ENCODE measurements around the gene CELA2A.

The CELA2A gene

DNA sequence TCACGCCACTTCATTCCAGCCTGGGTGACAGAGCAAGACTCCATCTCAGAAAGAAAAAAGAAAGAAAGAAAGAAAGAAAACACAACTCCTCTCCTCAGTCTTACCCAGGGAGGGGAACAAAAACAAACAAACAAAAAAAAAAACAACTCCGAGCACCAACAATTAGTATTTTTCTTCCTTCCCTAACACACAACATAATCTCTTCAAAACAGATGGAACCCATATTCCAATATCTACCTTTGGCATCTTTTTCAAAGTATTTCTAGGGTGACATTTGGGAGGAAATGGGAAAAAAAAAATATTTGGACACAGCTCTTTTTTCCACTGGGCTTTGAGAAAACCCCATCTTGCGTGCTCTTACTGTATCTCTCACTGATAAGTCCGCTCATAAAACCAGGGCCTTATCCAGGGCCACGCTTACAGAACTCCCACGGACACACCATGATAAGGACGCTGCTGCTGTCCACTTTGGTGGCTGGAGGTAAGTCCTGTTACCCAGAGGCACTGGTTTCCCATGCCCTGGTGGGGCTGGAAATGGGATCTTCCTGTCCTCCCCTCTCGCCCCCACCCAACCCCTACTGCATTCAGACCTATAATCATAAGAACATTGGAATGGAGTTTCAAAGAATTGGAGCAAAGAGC lies at the start of gene CELA2A:
CELA2A (plus strand) TSS at position 420 of the 642 bp plus-strand sequence; CDS start at position 442, 22 bp downstream.
- no peaks in the 10 kb centered on the region for H3K9me3 ChIP-seq (ENCODE audit: control insufficient read depth, insufficient read depth, low read length)
- H3K36me3 ChIP-seq (ENCODE audit: insufficient read depth, low read length) = no peaks in the 10 kb centered on the region
- H3K4me1 ChIP-seq (ENCODE audit: insufficient read depth, low read length) = no peaks in the 10 kb centered on the region
- H3K9ac ChIP-seq (ENCODE audit: low read depth, low read length) = no peak within 1 kb of the TSS

DNA sequence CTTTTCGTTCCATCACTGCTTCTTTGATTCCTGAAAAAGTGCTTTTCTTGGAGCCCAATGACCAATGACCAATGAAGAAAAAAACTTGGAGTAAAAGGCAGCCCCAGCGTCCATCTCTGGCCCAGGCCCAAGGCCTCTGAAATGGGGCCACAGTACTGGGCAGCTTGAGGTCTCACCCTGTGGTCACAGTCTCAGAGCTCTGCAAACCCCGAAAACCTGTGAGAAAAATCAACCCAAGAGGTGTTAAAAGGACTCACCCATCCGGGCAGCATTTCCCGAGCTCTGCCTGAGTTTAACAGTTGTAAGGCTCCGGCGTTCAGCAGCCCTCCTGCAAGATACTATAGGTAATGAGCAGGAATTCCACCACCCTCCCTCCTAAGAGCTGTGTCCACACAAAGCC lies 49.0 kb upstream of the CELA2A start:
- H3K4me1 ChIP-seq (ENCODE audit: insufficient read depth, low read length) = peaks cover 14% of the 10 kb centered on the region; the same call in 1 of the 2 replicates
- no peaks in the 10 kb centered on the region for H3K9me3 ChIP-seq (ENCODE audit: control insufficient read depth, insufficient read depth, low read length)
- no peaks in the 10 kb centered on the region for H3K36me3 ChIP-seq (ENCODE audit: insufficient read depth, low read length)
- H3K9ac ChIP-seq (ENCODE audit: low read depth, low read length) = no peak overlapping the region

DNA sequence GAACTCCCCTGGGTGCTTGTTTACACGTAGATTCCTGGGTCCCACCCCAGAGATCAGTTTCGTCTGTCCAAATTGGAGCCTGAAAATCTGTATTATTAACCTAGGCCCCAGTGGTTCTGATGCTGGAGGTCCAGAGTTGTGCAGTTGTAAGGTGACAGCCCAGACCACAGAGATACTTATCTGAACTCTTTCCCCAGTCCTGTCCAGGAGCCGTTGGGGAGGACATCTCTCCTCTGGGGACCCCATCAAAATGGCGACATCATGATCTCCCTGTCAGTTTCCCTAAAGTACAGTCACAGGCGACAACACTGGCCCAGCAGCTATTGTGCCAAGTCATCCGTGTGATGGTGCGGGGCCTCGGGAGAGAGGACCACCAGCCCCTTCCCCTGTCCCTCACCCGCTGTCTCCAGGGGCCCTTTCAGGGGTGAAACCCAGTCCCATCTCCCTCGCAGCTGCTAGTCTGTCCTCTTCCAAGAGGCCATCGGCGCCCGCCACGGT lies 47.6 kb upstream of the CELA2A start:
- Histone ChIP-seq H3K4me1 (ENCODE audit: insufficient read depth, low read length) (peaks cover 16% of the 10 kb centered on the region; the same call in 1 of the 2 replicates), H3K36me3 (ENCODE audit: insufficient read depth, low read length) (no peaks in the 10 kb centered on the region), H3K9ac (ENCODE audit: low read depth, low read length) (peak overlapping the region; percentile 52; the same call in 1 of the 2 replicates), H3K9me3 (ENCODE audit: control insufficient read depth, insufficient read depth, low read length) (no peaks in the 10 kb centered on the region)

DNA sequence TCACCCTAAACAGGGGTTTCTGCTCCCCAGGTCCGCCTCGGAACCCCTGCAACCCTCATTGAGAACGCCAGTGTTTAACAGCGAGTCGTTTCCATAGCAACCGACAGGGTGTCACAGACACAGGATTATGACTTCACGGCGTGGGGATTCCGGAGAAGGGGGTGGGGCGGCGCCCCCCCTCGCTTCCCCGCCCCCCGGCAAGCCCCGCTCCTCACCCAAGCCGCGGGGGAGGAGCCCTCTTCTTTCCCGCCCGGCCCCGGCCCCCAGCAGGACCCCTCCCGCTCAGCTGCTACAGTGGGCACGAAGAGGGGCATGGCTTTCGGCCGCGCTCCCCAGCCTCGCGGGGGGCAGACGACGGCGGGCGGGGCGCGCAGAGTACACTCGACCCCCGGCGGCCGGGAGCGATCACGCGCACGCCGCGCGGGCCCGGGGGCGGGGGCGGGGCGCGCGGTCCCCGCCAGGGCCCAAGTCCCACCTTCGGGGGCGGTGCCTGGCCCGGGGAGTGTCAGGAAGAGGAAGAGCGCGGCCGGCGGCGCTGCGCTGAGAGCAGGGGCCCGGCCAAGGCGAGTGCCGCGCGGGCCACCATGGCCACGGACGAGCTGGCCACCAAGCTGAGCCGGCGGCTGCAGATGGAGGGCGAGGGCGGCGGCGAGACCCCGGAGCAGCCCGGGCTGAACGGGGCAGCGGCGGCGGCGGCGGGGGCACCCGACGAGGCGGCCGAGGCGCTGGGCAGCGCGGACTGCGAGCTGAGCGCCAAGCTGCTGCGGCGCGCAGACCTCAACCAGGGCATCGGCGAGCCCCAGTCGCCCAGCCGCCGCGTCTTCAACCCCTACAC lies 46.9 kb upstream of the CELA2A start, which contains the start of gene EFHD2:
EFHD2 (plus strand) TSS at position 501 of the 835 bp plus-strand sequence; CDS start at position 585, 84 bp downstream.
- peak within 1 kb of the TSS; percentile 52; the same call in 1 of the 2 replicates for H3K9ac ChIP-seq (ENCODE audit: low read depth, low read length)
- no peaks in the 10 kb centered on the region for H3K36me3 ChIP-seq (ENCODE audit: insufficient read depth, low read length)
- peaks cover 17% of the 10 kb centered on the region; the same call in 1 of the 2 replicates for H3K4me1 ChIP-seq (ENCODE audit: insufficient read depth, low read length)
- H3K9me3 ChIP-seq (ENCODE audit: control insufficient read depth, insufficient read depth, low read length) = no peaks in the 10 kb centered on the region

DNA sequence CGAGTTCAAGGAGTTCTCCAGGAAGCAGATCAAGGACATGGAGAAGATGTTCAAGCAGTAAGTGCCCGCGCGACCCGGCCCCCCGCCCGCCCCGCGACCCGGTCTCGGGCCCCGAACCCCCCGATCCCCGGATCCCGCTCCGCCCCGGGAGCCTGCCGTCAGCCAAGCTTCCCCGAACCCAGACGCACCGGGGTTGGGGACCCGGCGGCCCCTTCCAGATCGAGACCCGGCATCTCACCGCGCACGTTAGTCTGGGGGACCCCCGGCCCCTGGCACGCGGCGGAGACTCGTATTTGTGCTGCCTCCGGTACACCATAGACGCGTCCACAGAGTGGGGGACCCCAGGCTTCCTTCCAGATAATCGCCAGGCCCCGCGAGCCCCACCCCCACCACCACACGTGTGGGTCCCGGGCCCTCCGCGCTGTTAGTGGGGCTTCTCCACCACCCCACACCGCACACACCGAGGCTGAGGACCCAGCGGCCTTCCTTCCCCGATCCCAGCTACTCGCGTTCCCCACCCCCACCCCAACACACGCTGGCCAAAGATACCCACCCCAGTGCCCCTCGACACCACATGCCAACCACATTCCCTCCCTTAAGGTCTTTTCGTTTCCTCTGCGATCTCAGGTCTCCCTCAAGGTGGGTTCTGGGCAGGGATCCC lies 46.2 kb upstream of the CELA2A start:
- H3K9ac ChIP-seq (ENCODE audit: low read depth, low read length) = peak overlapping the region; percentile 52; the same call in 1 of the 2 replicates

DNA sequence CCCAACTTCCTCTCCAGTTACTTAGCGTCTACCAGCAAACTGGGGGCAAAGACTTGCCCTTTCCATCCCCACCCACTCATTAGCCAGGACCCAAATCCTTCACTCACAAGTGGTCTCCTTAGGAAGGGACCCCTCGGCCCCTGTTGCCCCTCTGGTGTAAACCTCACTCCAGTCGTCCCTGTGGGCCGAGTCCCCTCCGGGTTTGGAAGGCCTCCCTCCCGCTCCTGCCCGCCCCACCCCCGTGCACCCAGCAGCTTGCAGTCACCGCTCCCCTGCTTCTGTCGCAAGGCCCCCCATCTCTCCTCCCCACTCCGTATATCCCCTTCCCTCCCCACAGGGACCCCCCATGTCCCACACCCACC lies 45.7 kb upstream of the CELA2A start:
- Histone ChIP-seq H3K4me1 (ENCODE audit: insufficient read depth, low read length) (peaks cover 17% of the 10 kb centered on the region; the same call in 1 of the 2 replicates), H3K9ac (ENCODE audit: low read depth, low read length) (peak overlapping the region; percentile 52; the same call in 1 of the 2 replicates), H3K9me3 (ENCODE audit: control insufficient read depth, insufficient read depth, low read length) (no peaks in the 10 kb centered on the region), H3K36me3 (ENCODE audit: insufficient read depth, low read length) (no peaks in the 10 kb centered on the region)

More for the DNA sequence above, 46.2 kb upstream of the CELA2A start:
- Histone ChIP-seq H3K4me1 (ENCODE audit: insufficient read depth, low read length) (peaks cover 17% of the 10 kb centered on the region; the same call in 1 of the 2 replicates), H3K9me3 (ENCODE audit: control insufficient read depth, insufficient read depth, low read length) (no peaks in the 10 kb centered on the region), H3K36me3 (ENCODE audit: insufficient read depth, low read length) (no peaks in the 10 kb centered on the region)

DNA sequence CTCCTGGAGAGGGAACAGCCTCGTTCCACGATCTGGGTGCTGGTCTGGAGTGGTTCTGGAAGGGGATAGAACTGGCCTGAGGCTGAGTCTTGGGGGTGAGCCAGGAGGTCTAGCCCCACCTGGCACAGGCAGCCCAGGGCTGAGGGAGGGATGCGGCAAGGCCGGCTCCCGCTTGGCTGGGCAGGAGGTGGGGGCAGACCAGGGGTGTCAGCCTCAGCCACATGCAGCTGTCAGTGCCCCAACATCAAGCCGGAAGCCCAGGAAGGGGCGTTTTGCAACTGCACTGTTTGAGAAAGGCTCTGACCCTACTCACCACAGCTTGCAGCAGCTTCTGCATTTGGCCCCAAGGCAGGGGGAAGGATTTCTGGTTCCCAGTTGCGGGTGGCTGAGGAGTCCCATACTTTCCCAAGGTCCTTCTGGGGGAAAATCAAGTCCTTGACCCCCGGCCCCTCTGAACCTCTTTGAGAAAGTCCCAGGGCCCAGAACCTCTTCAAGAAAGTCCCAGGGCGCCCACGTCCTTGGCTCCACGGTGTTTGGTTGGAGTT lies 44.9 kb upstream of the CELA2A start:
- Histone ChIP-seq H3K9me3 (ENCODE audit: control insufficient read depth, insufficient read depth, low read length) (no peaks in the 10 kb centered on the region), H3K36me3 (ENCODE audit: insufficient read depth, low read length) (no peaks in the 10 kb centered on the region), H3K9ac (ENCODE audit: low read depth, low read length) (no peak overlapping the region), H3K4me1 (ENCODE audit: insufficient read depth, low read length) (peaks cover 23% of the 10 kb centered on the region; the same call in 1 of the 2 replicates)

DNA sequence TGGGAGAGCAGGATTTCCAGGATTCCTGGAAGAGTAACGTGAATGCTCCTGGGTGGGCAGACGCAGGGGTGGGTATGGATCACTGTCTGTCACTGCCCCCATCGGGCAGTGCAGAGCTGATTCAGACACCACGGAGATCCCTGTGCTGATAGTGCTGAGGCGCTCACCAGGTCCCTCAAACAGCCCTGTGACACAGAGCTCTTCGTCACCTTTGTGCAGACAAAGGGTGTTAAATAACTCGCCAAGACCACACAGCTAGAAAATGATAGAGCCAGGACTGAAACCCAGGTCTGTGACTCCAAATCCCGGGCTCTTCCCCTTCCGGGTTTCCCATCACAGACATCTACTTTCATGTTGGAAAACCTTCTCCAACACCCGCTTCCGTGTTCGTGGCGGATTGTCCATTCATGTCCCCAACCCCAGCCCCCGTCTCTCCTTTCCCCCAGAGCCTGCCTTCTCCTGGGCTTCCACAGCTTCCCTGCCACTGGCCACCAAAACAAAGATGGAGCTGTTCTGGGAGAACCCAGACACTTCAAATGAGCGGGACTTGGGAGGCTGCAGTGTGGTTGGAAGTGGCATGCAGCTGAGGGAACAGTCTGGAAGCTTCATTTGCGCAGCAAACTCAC lies 44.2 kb upstream of the CELA2A start:
- H3K4me1 ChIP-seq (ENCODE audit: insufficient read depth, low read length) = peaks cover 30% of the 10 kb centered on the region; the same call in 1 of the 2 replicates
- H3K36me3 ChIP-seq (ENCODE audit: insufficient read depth, low read length) = no peaks in the 10 kb centered on the region
- H3K9me3 ChIP-seq (ENCODE audit: control insufficient read depth, insufficient read depth, low read length) = no peaks in the 10 kb centered on the region
- H3K9ac ChIP-seq (ENCODE audit: low read depth, low read length) = no peak overlapping the region

DNA sequence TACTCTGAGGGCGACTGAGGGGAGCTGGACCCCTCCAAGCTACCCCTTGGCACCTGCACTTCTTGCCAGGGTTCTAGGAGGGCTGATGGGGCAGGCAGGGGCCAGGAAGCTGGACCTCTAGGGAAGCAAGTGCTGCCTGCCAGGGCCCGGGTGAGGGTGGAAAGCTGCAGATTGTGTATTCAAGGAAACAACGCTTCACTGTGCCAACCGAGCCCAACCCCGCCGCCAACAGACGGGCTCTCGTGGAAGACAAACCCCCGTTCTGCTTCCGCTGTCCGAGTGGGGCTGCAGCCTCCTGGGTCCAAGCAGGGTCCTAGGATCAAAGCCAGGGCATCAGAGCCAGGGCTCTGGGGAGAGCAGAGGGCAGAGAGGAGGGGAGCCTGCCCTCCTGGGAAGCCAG lies 43.7 kb upstream of the CELA2A start:
- H3K9me3 ChIP-seq (ENCODE audit: control insufficient read depth, insufficient read depth, low read length) = no peaks in the 10 kb centered on the region
- H3K36me3 ChIP-seq (ENCODE audit: insufficient read depth, low read length) = no peaks in the 10 kb centered on the region
- H3K9ac ChIP-seq (ENCODE audit: low read depth, low read length) = no peak overlapping the region
- H3K4me1 ChIP-seq (ENCODE audit: insufficient read depth, low read length) = peaks cover 35% of the 10 kb centered on the region; the same call in 1 of the 2 replicates

DNA sequence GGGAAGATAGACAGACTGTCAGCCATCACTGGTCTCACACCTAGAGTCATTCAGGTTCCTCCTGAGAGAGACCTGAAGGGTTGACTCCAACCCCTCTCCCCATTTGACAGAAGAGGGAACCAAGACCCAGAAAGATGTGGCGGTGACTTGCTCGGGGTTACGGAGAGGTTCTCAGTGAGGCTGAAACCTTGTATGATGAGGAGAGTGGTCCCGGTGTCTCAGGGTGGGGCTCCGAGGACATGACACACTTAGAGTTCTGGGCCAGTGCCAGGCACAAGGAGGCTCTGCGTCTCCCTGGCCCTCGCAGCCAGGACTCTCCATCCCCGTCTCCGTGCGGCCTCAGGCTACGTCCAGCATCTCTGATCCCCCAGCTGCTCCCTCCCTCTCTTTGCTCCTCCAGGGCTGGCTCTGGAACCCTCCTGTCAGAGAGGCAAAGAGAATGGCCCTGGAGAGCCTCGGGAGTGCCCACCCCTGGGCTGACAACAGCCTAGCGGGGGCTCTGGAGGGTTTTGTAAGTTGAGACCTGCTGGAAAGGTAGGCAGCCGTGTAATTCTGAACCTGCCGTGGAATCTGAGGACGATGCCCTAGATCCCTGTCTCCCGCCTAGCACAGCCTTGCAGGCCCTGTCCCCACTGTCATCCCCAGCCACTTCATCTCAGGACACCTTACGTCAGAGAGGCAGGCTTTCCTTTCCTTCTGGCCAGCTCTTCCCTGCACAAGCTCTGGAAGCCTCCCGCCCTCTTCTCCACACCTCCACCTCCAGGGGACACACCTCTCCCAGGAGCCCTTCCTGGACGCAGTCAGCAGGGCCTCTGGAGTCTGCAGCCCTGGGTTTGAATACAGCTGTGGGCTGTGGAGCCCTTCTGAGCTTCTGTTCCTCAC lies 42.7 kb upstream of the CELA2A start:
- Histone ChIP-seq H3K36me3 (ENCODE audit: insufficient read depth, low read length) (no peaks in the 10 kb centered on the region), H3K9me3 (ENCODE audit: control insufficient read depth, insufficient read depth, low read length) (no peaks in the 10 kb centered on the region), H3K4me1 (ENCODE audit: insufficient read depth, low read length) (peaks cover 35% of the 10 kb centered on the region; the same call in 1 of the 2 replicates), H3K9ac (ENCODE audit: low read depth, low read length) (no peak overlapping the region)

DNA sequence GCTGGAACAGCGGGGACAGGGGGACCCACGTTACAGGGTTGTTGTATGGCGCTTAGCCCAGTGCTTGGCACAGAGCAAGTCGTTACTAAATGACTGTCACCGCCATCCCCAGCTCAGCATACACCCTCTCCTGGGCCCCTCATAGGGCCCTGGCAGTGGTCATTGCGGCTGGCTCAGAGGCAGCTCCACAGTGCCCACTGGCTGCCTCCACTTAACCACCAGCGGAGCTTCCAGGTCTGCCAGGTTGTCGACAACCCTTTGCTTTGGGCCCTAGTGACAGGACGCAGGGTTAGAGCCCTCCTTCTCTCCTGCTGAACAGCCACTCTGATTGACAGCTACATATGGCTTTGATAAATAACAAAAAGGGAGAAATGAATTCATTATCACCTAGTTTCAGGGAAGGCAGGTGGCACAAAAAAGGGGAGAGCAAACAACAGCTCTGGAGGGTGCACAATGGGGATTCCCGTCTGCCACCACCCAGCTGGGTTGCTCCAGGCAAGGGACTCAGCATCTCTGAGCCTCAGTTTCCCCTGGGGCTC lies 42.0 kb upstream of the CELA2A start:
- peaks cover 35% of the 10 kb centered on the region; the same call in 1 of the 2 replicates for H3K4me1 ChIP-seq (ENCODE audit: insufficient read depth, low read length)
- no peak overlapping the region for H3K9ac ChIP-seq (ENCODE audit: low read depth, low read length)
- no peaks in the 10 kb centered on the region for H3K9me3 ChIP-seq (ENCODE audit: control insufficient read depth, insufficient read depth, low read length)
- no peaks in the 10 kb centered on the region for H3K36me3 ChIP-seq (ENCODE audit: insufficient read depth, low read length)

DNA sequence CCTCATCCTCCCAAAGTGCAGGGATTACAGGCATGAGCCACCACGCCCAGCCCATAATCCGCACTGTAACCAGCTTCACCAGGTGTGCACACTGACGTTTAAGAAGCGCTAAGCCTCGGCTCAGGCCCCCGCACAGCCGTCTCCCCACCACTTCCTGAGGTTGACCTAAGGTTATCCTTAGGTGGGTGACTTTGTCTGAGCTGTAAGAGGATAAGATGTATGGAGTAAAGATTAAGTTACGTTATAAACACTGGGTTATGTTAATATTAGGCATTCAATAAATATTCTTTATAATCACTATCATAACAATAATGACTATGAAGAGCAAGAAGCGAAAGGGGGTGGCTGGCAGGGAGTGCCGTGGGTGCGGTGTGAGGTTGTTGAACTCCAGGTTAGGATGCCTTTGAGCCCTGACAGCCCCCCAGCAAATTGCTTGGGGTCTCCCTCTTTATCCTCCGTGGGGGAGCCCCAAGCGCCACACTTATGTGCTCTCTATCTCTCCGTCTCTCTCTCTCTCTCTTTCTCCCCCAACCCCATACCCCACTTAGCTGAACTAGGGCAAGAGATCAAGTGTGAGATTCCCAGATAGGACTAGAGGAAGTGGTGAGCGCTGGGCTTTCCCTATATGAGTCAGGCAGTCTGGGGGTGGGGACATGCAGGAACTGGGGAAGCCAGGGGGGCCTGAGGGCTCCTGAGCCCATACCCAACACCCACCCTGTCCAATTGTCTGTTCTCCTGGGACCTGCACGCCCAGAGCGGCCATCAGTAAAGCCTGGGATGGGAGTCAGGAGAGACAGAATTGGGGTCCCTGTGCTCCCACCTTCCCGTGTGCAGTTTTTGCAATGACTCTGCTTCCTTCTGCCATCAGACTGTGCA lies 39.2 kb upstream of the CELA2A start:
- no peaks in the 10 kb centered on the region for H3K36me3 ChIP-seq (ENCODE audit: insufficient read depth, low read length)
- H3K4me1 ChIP-seq (ENCODE audit: insufficient read depth, low read length) = peaks cover 21% of the 10 kb centered on the region; the same call in 1 of the 2 replicates
- no peaks in the 10 kb centered on the region for H3K9me3 ChIP-seq (ENCODE audit: control insufficient read depth, insufficient read depth, low read length)
- no peak overlapping the region for H3K9ac ChIP-seq (ENCODE audit: low read depth, low read length)
